ENCODE data around the gene GPR63. TPM values are rescaled to one million over a fixed set of nuclear protein-coding genes. Genes with fewer than 3 reads are reported as not detected.

GPR63 gene
- total RNA-seq, 1 donor from 2014 or later = 0.48 TPM

DNA sequence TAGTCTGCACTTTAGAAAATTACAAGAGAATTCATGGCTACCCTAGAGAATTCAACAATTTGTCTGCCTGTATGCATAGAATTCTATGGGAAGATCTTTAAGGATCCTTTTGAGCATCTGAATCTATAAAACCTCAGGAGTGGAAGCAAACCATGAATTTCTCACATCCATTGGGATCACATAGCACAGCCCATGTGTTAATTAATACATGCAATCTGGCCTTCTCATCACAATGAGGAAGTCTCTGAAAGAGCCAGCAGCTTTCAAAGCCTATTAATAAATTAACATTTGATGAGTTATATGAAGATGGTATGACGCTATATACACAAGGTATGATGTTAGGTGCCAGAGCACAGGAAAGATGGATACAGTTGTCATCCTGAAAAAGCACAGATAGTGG lies 35.7 kb upstream of the GPR63 start:
- TF ChIP-seq, protein P1, sequence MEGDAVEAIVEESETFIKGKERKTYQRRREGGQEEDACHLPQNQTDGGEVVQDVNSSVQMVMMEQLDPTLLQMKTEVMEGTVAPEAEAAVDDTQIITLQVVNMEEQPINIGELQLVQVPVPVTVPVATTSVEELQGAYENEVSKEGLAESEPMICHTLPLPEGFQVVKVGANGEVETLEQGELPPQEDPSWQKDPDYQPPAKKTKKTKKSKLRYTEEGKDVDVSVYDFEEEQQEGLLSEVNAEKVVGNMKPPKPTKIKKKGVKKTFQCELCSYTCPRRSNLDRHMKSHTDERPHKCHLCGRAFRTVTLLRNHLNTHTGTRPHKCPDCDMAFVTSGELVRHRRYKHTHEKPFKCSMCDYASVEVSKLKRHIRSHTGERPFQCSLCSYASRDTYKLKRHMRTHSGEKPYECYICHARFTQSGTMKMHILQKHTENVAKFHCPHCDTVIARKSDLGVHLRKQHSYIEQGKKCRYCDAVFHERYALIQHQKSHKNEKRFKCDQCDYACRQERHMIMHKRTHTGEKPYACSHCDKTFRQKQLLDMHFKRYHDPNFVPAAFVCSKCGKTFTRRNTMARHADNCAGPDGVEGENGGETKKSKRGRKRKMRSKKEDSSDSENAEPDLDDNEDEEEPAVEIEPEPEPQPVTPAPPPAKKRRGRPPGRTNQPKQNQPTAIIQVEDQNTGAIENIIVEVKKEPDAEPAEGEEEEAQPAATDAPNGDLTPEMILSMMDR (IDR thresholded peaks at IDR 0.05) = no peak
- Mint-ChIP-seq H3K4me1 (ENCODE audit: unreplicated experiment) (no peaks in the 10 kb centered on the region), H3K4me3 (ENCODE audit: unreplicated experiment) (no peak overlapping the region), H3K27me3 (ENCODE audit: unreplicated experiment) (peaks cover 33% of the 10 kb centered on the region), H3K36me3 (ENCODE audit: unreplicated experiment) (no peaks in the 10 kb centered on the region), H3K27ac (ENCODE audit: unreplicated experiment) (no peak overlapping the region), H3K9me3 (ENCODE audit: unreplicated experiment) (no peaks in the 10 kb centered on the region)
- no peak for DNase-seq (ENCODE audit: extremely low spot score, unreplicated experiment)

DNA sequence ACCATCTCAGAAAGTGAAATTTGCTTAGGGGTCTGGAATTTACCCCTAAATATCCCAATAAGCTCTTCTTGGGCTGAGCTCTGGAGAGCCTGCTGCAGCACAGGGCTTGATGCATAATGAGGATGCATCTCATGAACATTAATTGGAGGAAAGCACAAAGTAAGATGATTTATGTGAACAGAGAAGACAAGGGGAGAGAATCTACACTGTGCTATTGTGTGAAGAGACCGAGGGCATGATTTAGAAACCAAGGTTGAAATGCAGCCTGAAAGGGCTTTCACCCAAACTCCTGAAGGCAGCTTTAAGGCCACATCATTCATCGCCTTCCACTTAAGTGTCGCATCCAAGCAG lies 27.8 kb upstream of the GPR63 start:
- no peaks in the 10 kb centered on the region for H3K36me3 Mint-ChIP-seq (ENCODE audit: unreplicated experiment)
- no peak overlapping the region for H3K4me3 Mint-ChIP-seq (ENCODE audit: unreplicated experiment)
- no peaks in the 10 kb centered on the region for H3K9me3 Mint-ChIP-seq (ENCODE audit: unreplicated experiment)
- TF ChIP-seq, protein P1 (IDR thresholded peaks at IDR 0.05) = no peak
- peaks cover 47% of the 10 kb centered on the region for H3K27me3 Mint-ChIP-seq (ENCODE audit: unreplicated experiment)
- H3K4me1 Mint-ChIP-seq (ENCODE audit: unreplicated experiment) = no peaks in the 10 kb centered on the region
- no peak overlapping the region for H3K27ac Mint-ChIP-seq (ENCODE audit: unreplicated experiment)
- DNase-seq (ENCODE audit: extremely low spot score, unreplicated experiment) = no peak

DNA sequence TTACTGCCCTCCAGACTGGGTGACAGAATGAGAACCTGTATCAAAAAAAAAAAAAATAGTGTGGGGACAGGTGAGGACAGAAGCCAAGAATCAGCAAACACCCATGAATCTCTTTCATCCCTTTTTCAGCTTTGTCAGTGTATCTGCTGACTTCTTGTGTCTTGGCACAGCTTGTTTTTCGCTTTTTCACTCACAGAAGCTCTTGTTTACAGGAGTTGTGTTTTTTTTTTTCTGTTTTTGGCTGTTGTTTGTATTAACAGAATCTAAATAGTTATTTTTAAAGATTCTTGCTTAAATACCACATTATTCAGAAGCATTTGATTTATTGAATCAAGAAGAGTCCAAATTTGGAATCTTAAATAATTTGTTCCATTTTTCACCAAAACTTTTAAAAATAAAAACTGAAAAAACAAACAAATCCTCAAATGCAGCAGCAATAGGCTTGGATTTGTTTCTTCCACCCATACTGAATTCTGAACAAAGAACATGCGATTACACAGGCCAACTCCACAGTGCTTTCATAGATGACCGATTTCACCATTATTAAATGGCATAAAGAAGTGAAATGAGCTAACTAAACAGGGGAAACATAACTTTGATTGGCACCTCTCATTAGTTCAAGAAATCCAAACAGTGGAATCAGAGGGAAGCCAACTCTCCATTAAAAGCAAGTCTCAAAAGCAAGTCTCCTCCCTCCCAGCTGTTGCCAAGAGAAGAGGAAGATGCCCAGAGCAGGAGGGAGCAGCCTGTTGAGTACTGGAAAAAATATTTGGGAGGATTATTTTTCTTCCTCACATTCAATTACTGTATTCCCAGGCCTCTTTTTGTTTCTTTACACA lies 27.2 kb upstream of the GPR63 start:
- H3K9me3 Mint-ChIP-seq (ENCODE audit: unreplicated experiment) = no peaks in the 10 kb centered on the region

DNA sequence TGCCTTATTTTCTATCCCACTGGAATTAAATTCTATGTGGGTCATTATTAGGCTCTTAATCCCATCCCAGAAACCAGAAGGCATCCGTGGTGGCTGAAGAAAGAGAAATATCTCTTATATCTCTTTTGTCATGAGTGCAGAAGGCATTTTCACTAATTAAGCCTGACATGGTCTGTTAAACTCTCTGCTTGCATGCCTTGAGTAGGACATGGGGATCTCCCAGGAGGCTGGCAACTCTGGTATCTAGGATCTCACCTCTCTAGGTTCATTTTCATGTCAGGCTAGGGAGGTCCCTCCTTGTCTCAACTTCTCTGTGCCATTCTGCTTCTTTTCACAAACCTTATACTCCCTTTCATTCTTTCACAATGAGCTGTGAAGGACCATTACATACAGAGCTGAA lies 25.3 kb upstream of the GPR63 start:
- Mint-ChIP-seq H3K4me1 (ENCODE audit: unreplicated experiment) (no peaks in the 10 kb centered on the region), H3K4me3 (ENCODE audit: unreplicated experiment) (no peak overlapping the region), H3K27ac (ENCODE audit: unreplicated experiment) (no peak overlapping the region), H3K27me3 (ENCODE audit: unreplicated experiment) (peaks cover 48% of the 10 kb centered on the region), H3K36me3 (ENCODE audit: unreplicated experiment) (no peaks in the 10 kb centered on the region), H3K9me3 (ENCODE audit: unreplicated experiment) (no peaks in the 10 kb centered on the region)
- no peak for DNase-seq (ENCODE audit: extremely low spot score, unreplicated experiment)
- TF ChIP-seq, protein P1 (IDR thresholded peaks at IDR 0.05) = no peak

More for the DNA sequence above, 27.2 kb upstream of the GPR63 start:
- Mint-ChIP-seq H3K36me3 (ENCODE audit: unreplicated experiment) (no peaks in the 10 kb centered on the region), H3K27me3 (ENCODE audit: unreplicated experiment) (peaks cover 47% of the 10 kb centered on the region), H3K27ac (ENCODE audit: unreplicated experiment) (no peak overlapping the region), H3K4me3 (ENCODE audit: unreplicated experiment) (no peak overlapping the region), H3K4me1 (ENCODE audit: unreplicated experiment) (no peaks in the 10 kb centered on the region)
- TF ChIP-seq, protein P1 (IDR thresholded peaks at IDR 0.05) = no peak
- DNase-seq (ENCODE audit: extremely low spot score, unreplicated experiment) = no peak

DNA sequence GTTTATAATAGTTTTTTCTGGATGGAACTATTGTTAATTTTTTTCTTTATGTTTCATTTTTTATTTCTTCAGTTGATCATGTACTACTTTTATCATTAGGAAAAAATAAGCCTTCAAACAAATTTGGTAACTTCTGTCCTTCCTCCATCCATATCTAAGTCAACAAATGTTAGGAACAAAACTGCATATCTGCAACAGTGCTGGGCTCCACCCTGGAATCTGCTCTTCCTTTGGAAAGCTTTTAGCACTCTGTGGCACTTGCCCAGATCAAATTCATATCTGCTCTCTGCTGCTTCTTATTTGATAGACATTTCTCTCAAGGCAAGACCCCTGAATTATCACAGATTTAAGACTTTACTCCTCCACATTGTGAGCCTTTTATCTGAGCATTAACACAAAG lies 24.3 kb upstream of the GPR63 start:
- H3K4me1 Mint-ChIP-seq (ENCODE audit: unreplicated experiment) = no peaks in the 10 kb centered on the region
- H3K27me3 Mint-ChIP-seq (ENCODE audit: unreplicated experiment) = peaks cover 55% of the 10 kb centered on the region
- H3K36me3 Mint-ChIP-seq (ENCODE audit: unreplicated experiment) = no peaks in the 10 kb centered on the region
- no peak overlapping the region for H3K27ac Mint-ChIP-seq (ENCODE audit: unreplicated experiment)
- H3K9me3 Mint-ChIP-seq (ENCODE audit: unreplicated experiment) = no peaks in the 10 kb centered on the region
- H3K4me3 Mint-ChIP-seq (ENCODE audit: unreplicated experiment) = no peak overlapping the region
- no peak for DNase-seq (ENCODE audit: extremely low spot score, unreplicated experiment)
- TF ChIP-seq, protein P1 (IDR thresholded peaks at IDR 0.05) = no peak
